Endothelial cell of umbilical vein (primary cell): ENCODE results near the gene PER3. TPM values are rescaled to one million over a fixed set of nuclear protein-coding genes. Genes with fewer than 3 reads are reported as not detected.

Experiments
- BruUV-seq: library from RNA; stranded (reverse); fragments of 400-500 nt; replicated peaks from 2 replicates; lab custom pipeline; 2021; lab: Mats Ljungman, UMichigan
- CTCF ChIA-PET: fragments of 300-600, 350-600 bp; sonication (Branson Sonifier 250); formaldehyde crosslinking; loops from one replicate; lab custom pipeline; 2021; ENCODE audit warnings: antibody characterized with exemption, inconsistent platforms; lab: Charles Lee
- POLR2A ChIA-PET: fragments of 300-600, 350-600 bp; sonication (Branson Sonifier 250); formaldehyde crosslinking; loops from one replicate; lab custom pipeline; 2021; ENCODE audit warnings: antibody characterized with exemption, inconsistent platforms; lab: Charles Lee
- DNase-seq: peaks from one replicate; pipeline ENCODE4 v3.0.0-alpha.2; 2011; ENCODE audit warnings: low read depth, low spot score
- FAIRE-seq: peaks from 2 replicates; lab custom pipeline; 2011; peaks lifted over from hg19 to GRCh38; lab: Jason Lieb, UNC
- H2AFZ ChIP-seq: 2 replicates; pipeline ENCODE4 v1.6.0; 2012; ENCODE audit warnings: low read depth, low read length, control low read depth, inconsistent platforms
- H3K27ac ChIP-seq: 2 replicates; pipeline ENCODE4 v1.5.1; 2011; ENCODE audit warnings: low read depth, mild to moderate bottlenecking, control low read depth, low read length, moderate library complexity; ENCODE audit not compliant: insufficient read depth
- H3K27me3 ChIP-seq, 2 experiments: 2 replicates each; pipeline versions ENCODE4 v1.6.0 to v1.6.1; 2011; ENCODE audit warnings: low read length in 2 of 2, mixed read lengths in 1 of 2; ENCODE audit not compliant: control insufficient read depth in 2 of 2, insufficient read depth in 2 of 2
- H3K36me3 ChIP-seq, 2 experiments: 2 replicates in 1 of 2; 3 replicates in 1 of 2; pipeline ENCODE4 v1.5.1; 2011; ENCODE audit warnings: low read length in 2 of 2, mild to moderate bottlenecking in 1 of 2, moderate library complexity in 1 of 2; ENCODE audit not compliant: control insufficient read depth in 2 of 2, insufficient read depth in 2 of 2; ENCODE audit errors: extremely low read depth in 1 of 2
- H3K4me1 ChIP-seq: 3 replicates; pipeline ENCODE4 v1.5.1; 2011; ENCODE audit warnings: mild to moderate bottlenecking, low read length; ENCODE audit not compliant: control insufficient read depth, insufficient read depth; ENCODE audit errors: extremely low read depth
- H3K4me2 ChIP-seq: 2 replicates; pipeline ENCODE4 v1.6.1; 2011; ENCODE audit warnings: low read length, control low read depth, mixed read lengths; ENCODE audit not compliant: insufficient read depth
- H3K4me3 ChIP-seq, 3 experiments: fragments of 200-600 bp in 1 of 3; sonication (generic), shearing (Covaris generic) in 1 of 3; replicated peaks in 1 of 3; 2 replicates each; pipeline ENCODE4 v1.5.1; 2011 to 2016; ENCODE audit warnings: control low read depth in 3 of 3, low read length in 3 of 3, mild to moderate bottlenecking in 2 of 3, inconsistent platforms in 1 of 3, low read depth in 1 of 3, moderate library complexity in 1 of 3; ENCODE audit not compliant: insufficient read depth in 1 of 3
- H3K79me2 ChIP-seq: 2 replicates; pipeline ENCODE4 v1.6.0; 2012; ENCODE audit warnings: low read length, inconsistent platforms; ENCODE audit not compliant: control insufficient read depth, insufficient read depth
- H3K9ac ChIP-seq: replicated peaks from 2 replicates; pipeline ENCODE3; 2011; ENCODE audit warnings: low read length, control low read depth; ENCODE audit not compliant: insufficient read depth; ENCODE audit errors: extremely low read depth
- H3K9me1 ChIP-seq: replicated peaks from 3 replicates; pipeline ENCODE4 v1.6.0; 2011; ENCODE audit warnings: mild to moderate bottlenecking, low read length; ENCODE audit not compliant: control insufficient read depth, insufficient read depth; ENCODE audit errors: extremely low read depth
- H3K9me3 ChIP-seq: replicated peaks from 2 replicates; pipeline ENCODE4 v1.5.1; 2012; ENCODE audit warnings: low read length, inconsistent platforms; ENCODE audit not compliant: control insufficient read depth, insufficient read depth
- H4K20me1 ChIP-seq: replicated peaks from 2 replicates; pipeline ENCODE3; 2011; ENCODE audit warnings: mild to moderate bottlenecking, low read length; ENCODE audit not compliant: control insufficient read depth, insufficient read depth; ENCODE audit errors: extremely low read depth
- CTCF ChIP-seq, 2 donors: IDR thresholded peaks; 1 replicate in 1 of 2; 2 replicates in 1 of 2; pipeline ENCODE4 v1.5.1; 2011; ENCODE audit warnings: low read length in 2 of 2, mild to moderate bottlenecking in 2 of 2, moderate library complexity in 2 of 2, control low read depth in 1 of 2, inconsistent platforms in 1 of 2, low read depth in 1 of 2; ENCODE audit not compliant: insufficient read depth in 1 of 2; ENCODE audit errors: extremely low read depth in 1 of 2
- EZH2 ChIP-seq: IDR thresholded peaks from 2 replicates; pipeline ENCODE4 v1.6.1; 2012; ENCODE audit warnings: borderline replicate concordance, low read depth, mild to moderate bottlenecking, moderate library complexity, low read length, inconsistent platforms; ENCODE audit not compliant: severe bottlenecking
- FOS ChIP-seq: IDR thresholded peaks from 2 replicates; pipeline ENCODE4 v1.6.1; 2011; ENCODE audit warnings: mild to moderate bottlenecking, low read length, moderate library complexity, borderline replicate concordance; ENCODE audit not compliant: insufficient read depth
- GATA2 ChIP-seq: IDR thresholded peaks from 2 replicates; pipeline ENCODE4 v1.7.0; 2011; ENCODE audit warnings: low read depth, mild to moderate bottlenecking, moderate library complexity, mixed read lengths, low read length; ENCODE audit not compliant: insufficient read length, insufficient read depth
- JUN ChIP-seq: IDR thresholded peaks from 2 replicates; pipeline ENCODE4 v1.6.1; 2011; ENCODE audit warnings: borderline replicate concordance, low read depth; ENCODE audit not compliant: insufficient read length, insufficient read depth
- MYC ChIP-seq: IDR thresholded peaks from one replicate; pipeline ENCODE4 v1.6.1; 2011; ENCODE audit warnings: mild to moderate bottlenecking, low read depth, low read length
- POLR2A ChIP-seq: IDR thresholded peaks from 2 replicates; pipeline ENCODE4 v1.6.1; 2012; ENCODE audit warnings: low read depth, mild to moderate bottlenecking, control low read depth, low read length
- POLR2AphosphoS5 ChIP-seq: IDR thresholded peaks from 2 replicates; pipeline ENCODE4 v1.6.1; 2012; ENCODE audit warnings: low read depth, mild to moderate bottlenecking, control low read depth, low read length, moderate library complexity; ENCODE audit not compliant: insufficient read depth
- dilution Hi-C: fragments of 300-500 bp; cut with MboI; formaldehyde crosslinking; loops from one replicate; pipeline ENCODE4 v1.15.0; 2019; ENCODE audit warnings: low sequenced_read_pairs; ENCODE audit not compliant: extremely low pct_ligation_motif_present
- intact Hi-C: fragments of 100-400 bp; cut with micrococcal nuclease; formaldehyde crosslinking; loops from one replicate; pipeline ENCODE4 v1.10.0; 2022
- polyA plus RNA-seq, 4 experiments: library from polyadenylated mRNA; depleted of rRNA in 3 of 4; stranded (reverse) in 3 of 4; unstranded in 1 of 4; fragments of >200 nt; gene quantifications; 2 replicates each; pipeline versions ENCODE4 v1.2.1 to v1.2.3, GENCODE V29; 2011 to 2012; ENCODE audit warnings: missing spikeins in 1 of 4
- total RNA-seq: library from RNA; stranded (reverse); gene quantifications from 2 replicates; pipeline ENCODE4 v1.2.3, GENCODE V29; 2021
- TF ChIP-seq, protein P1 (sequence below): IDR thresholded peaks from 2 replicates; pipeline ENCODE4 v1.6.1; 2011; ENCODE audit not compliant: insufficient read depth, insufficient read length

Gene PER3
- total and polyA plus RNA-seq, 2 donors (not counting 3 experiments of a cell fraction or from before 2014, with no cell fraction given), result 2.5 to 2.6 TPM

- no peak for FAIRE-seq
- Histone ChIP-seq H2AFZ (peak overlapping the region; percentile 97), H3K4me2 (peak overlapping the region; percentile 76), H3K4me3 (peak overlapping the region; percentile 43 to 96 (median 64)), H4K20me1 (peaks cover 2% of the 10 kb centered on the region), H3K27ac (no peak overlapping the region), H3K9ac (no peak overlapping the region), H3K9me1 (no peaks in the 10 kb centered on the region), H3K4me1 (peaks cover 12% of the 10 kb centered on the region), H3K9me3 (no peaks in the 10 kb centered on the region), H3K79me2 (peaks cover 35% of the 10 kb centered on the region), H3K36me3 (peaks cover 0 to 2% of the 10 kb centered on the region in 2 experiments), H3K27me3 (no peaks in the 10 kb centered on the region)
- TSS peak; percentile 34 for BruUV-seq
- POLR2A ChIA-PET, result no interaction called here
- CTCF ChIA-PET, result interaction anchor here (1.0 to 1.8 kb wide), 2 partner anchors 101 to 103 kb away, joined by 3 to 7 read pairs; no protein-coding TSS in a partner anchor
- intact Hi-C loops, result loop anchor here (10.0 kb wide), 1 partner anchor 986 kb away; the partner anchor contains the start of gene CAMTA1
- TF ChIP-seq MYC (no peak), EZH2 (no peak), GATA2 (no peak), POLR2A (no peak), FOS (no peak), CTCF (IDR thresholded peaks at IDR 0.05; ENCODE audit: extremely low read depth in 1 of 2, insufficient read depth in 1 of 2, low read depth in 1 of 2, low read length in 2 of 2) (no peak), POLR2AphosphoS5 (no peak), JUN (no peak)
- TF ChIP-seq, protein P1, sequence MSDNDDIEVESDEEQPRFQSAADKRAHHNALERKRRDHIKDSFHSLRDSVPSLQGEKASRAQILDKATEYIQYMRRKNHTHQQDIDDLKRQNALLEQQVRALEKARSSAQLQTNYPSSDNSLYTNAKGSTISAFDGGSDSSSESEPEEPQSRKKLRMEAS, result no peak
- no peak for DNase-seq
- dilution Hi-C loops, result no loop called here
These were observed 13.5 kb upstream of the PER3 start for GRCh38 chr1:7770669-7770996.
